ENCODE data around the gene SERPINA1.
A peak's percentile ranks its signal among the peaks of the same experiment; 100 is the strongest.
"Not testable (repeated sequence)": the region's sequence is repeated elsewhere in the genome, so short reads cannot be mapped to it uniquely, and the experiment has no call there.

SERPINA1 gene

GRCh38 chr14:94368956-94369355 lies 19.4 kb downstream of the SERPINA1 start:
- no peak for DNase-seq

GRCh38 chr14:94368243-94368590 lies 20.2 kb downstream of the SERPINA1 start:
- no peak for DNase-seq

- DNase-seq: no peak
Observed at GRCh38 chr14:94367347-94368242, 20.8 kb downstream of the SERPINA1 start.

- no peak for DNase-seq
Observed at GRCh38 chr14:94366146-94366915, 22.1 kb downstream of the SERPINA1 start, which contains the start of gene SERPINA2. SERPINA2 (minus strand) TSS chr14:94366698.

GRCh38 chr14:94365624-94366023 lies 22.8 kb downstream of the SERPINA1 start:
- DNase-seq: no peak

GRCh38 chr14:94364964-94365363 lies 23.4 kb downstream of the SERPINA1 start:
- DNase-seq: no peak

GRCh38 chr14:94364037-94364436 lies 24.4 kb downstream of the SERPINA1 start:
- DNase-seq: no peak

GRCh38 chr14:94363151-94363624 lies 25.2 kb downstream of the SERPINA1 start:
- DNase-seq: no peak

GRCh38 chr14:94362614-94363133 lies 25.7 kb downstream of the SERPINA1 start:
- no peak for DNase-seq

- no peak for DNase-seq
Observed at GRCh38 chr14:94361682-94362081, 26.7 kb downstream of the SERPINA1 start.

GRCh38 chr14:94360945-94361565 lies 27.3 kb downstream of the SERPINA1 start:
- DNase-seq: no peak

- no peak for DNase-seq
Observed at GRCh38 chr14:94357166-94357565, 31.2 kb downstream of the SERPINA1 start.

- DNase-seq: no peak
Observed at GRCh38 chr14:94356379-94357056, 31.9 kb downstream of the SERPINA1 start.

GRCh38 chr14:94355191-94355794 lies 33.1 kb downstream of the SERPINA1 start:
- DNase-seq: peak; percentile 70

GRCh38 chr14:94354638-94355185 lies 33.7 kb downstream of the SERPINA1 start:
- DNase-seq: no peak

GRCh38 chr14:94354190-94354589 lies 34.2 kb downstream of the SERPINA1 start:
- DNase-seq: not testable (repeated sequence)

- no peak for DNase-seq
Observed at GRCh38 chr14:94349276-94349675, 39.1 kb downstream of the SERPINA1 start.

GRCh38 chr14:94348836-94349235 lies 39.6 kb downstream of the SERPINA1 start:
- DNase-seq: no peak

- no peak for DNase-seq
Observed at GRCh38 chr14:94346841-94347240, 41.6 kb downstream of the SERPINA1 start.

- not testable (repeated sequence) for DNase-seq
Observed at GRCh38 chr14:94346065-94346786, 42.2 kb downstream of the SERPINA1 start.
